HepG2 (cell line): ENCODE measurements around the gene EVA1A. TPM values are rescaled to one million over a fixed set of nuclear protein-coding genes. Genes with fewer than 3 reads are reported as not detected.
A peak's percentile ranks its signal among the peaks of the same experiment; 100 is the strongest.

Source experiments
- ATF2 ChIP-seq: sonication (generic); formaldehyde crosslinking; IDR thresholded peaks from 2 replicates; pipeline ENCODE4 v1.4.0; 2020; ENCODE audit warnings: missing genetic modification reagents
- HINFP ChIP-seq: sonication (generic); formaldehyde crosslinking; IDR thresholded peaks from 2 replicates; pipeline ENCODE4 v1.4.0; 2020; ENCODE audit warnings: low read depth, mild to moderate bottlenecking, missing genetic modification reagents
- KLF13 ChIP-seq: sonication (generic); formaldehyde crosslinking; IDR thresholded peaks from 2 replicates; pipeline ENCODE4 v1.4.0; 2020; ENCODE audit warnings: mild to moderate bottlenecking, missing genetic modification reagents
- MTERF4 ChIP-seq: sonication (generic); formaldehyde crosslinking; IDR thresholded peaks from 2 replicates; pipeline ENCODE4 v1.8.0; 2023; ENCODE audit warnings: mild to moderate bottlenecking, missing genetic modification reagents
- NR2C2 ChIP-seq: sonication (generic); formaldehyde crosslinking; IDR thresholded peaks from 2 replicates; pipeline ENCODE4 v1.4.0; 2020; ENCODE audit warnings: missing genetic modification reagents, mild to moderate bottlenecking, moderate library complexity, borderline replicate concordance
- RERE ChIP-seq: IDR thresholded peaks from 2 replicates; pipeline ENCODE4 v1.6.1; 2016; ENCODE audit warnings: low read depth, missing genetic modification reagents, missing compliant biosample characterization
- SNRNP70 ChIP-seq: fragments of 200-400 bp; formaldehyde crosslinking; IDR thresholded peaks from 2 replicates; pipeline ENCODE4 v1.6.1; 2017; ENCODE audit warnings: mild to moderate bottlenecking, low read depth, low read length, moderate library complexity
- ZBTB44 ChIP-seq: sonication (generic); formaldehyde crosslinking; IDR thresholded peaks from 2 replicates; pipeline ENCODE4 v1.4.0; 2020; ENCODE audit warnings: missing genetic modification reagents
- ZGPAT ChIP-seq: IDR thresholded peaks from 2 replicates; pipeline ENCODE4 v1.6.1; 2016; ENCODE audit warnings: mild to moderate bottlenecking
- ZNF234 ChIP-seq: sonication (generic); formaldehyde crosslinking; conservative IDR thresholded peaks from 2 replicates; pipeline ENCODE4 v1.5.1; 2020; ENCODE audit warnings: mild to moderate bottlenecking, missing genetic modification reagents
- ZNF275 ChIP-seq: sonication (generic); formaldehyde crosslinking; IDR thresholded peaks from 2 replicates; pipeline ENCODE4 v1.8.0; 2022; ENCODE audit warnings: missing genetic modification reagents, mild to moderate bottlenecking, inconsistent platforms, borderline replicate concordance
- ZNF383 ChIP-seq: sonication (generic); formaldehyde crosslinking; IDR thresholded peaks from 2 replicates; pipeline ENCODE4 v1.4.0; 2020; ENCODE audit warnings: missing genetic modification reagents, mild to moderate bottlenecking, borderline replicate concordance
- polyA plus RNA-seq, 8 experiments: library from polyadenylated mRNA; depleted of rRNA in 3 of 8; stranded (reverse) in 7 of 8; unstranded in 1 of 8; fragments of >200 nt; fragmentation: Illumina TruSeq in 4 of 8; extraction: Trizol in 4 of 8; gene quantifications; 2 replicates each; pipeline versions ENCODE4 v1.2.1 to v1.2.3, GENCODE V29; 2011 to 2016; ENCODE audit warnings: low read depth in 4 of 8, missing spikeins in 1 of 8, mixed read lengths in 1 of 8; ENCODE audit not compliant: insufficient read depth in 1 of 8
- total RNA-seq, 5 experiments: library from RNA; depleted of rRNA; stranded (reverse); fragments of >200 nt; fragmentation: Illumina TruSeq; extraction: Trizol; gene quantifications; 2 replicates each; pipeline ENCODE4 v1.2.3, GENCODE V29; 2016; ENCODE audit warnings: low read depth in 1 of 5

EVA1A gene
- total and polyA plus RNA-seq, 2 of the 13 experiments (the other 11 are each of a cell fraction or from before 2014, with no cell fraction given): 57.5 to 57.8 TPM

- TF ChIP-seq HINFP (CRISPR knock-in tag): peak; percentile 71
- peak; percentile 34; the same call in 1 of the 2 replicates for TF ChIP-seq ATF2 (CRISPR knock-in tag)
- TF ChIP-seq KLF13 (CRISPR knock-in tag): peak; percentile 85; the same call in 1 of the 2 replicates
- TF ChIP-seq ZNF275: no peak; the same call in none of the 2 replicates
- TF ChIP-seq SNRNP70: no peak
- TF ChIP-seq RERE (CRISPR knock-in tag): peak; percentile 38; the same call in 1 of the 2 replicates
- peak; percentile 36; the same call in 1 of the 2 replicates for TF ChIP-seq NR2C2 (CRISPR knock-in tag)
- peak; percentile 85; the same call in 1 of the 2 replicates for TF ChIP-seq ZGPAT (CRISPR knock-in tag)
- TF ChIP-seq ZNF234 (CRISPR knock-in tag): peak; percentile 53; the same call in 1 of the 2 replicates
- TF ChIP-seq ZNF383: 0 out of 2 replicates have a peak, but pooled peaks have one; percentile 80
- peak; percentile 9; the same call in 1 of the 2 replicates for TF ChIP-seq MTERF4 (CRISPR knock-in tag)
- TF ChIP-seq ZBTB44 (CRISPR knock-in tag): peak; percentile 24; the same call in 1 of the 2 replicates
Observed at GRCh38 chr2:75560768-75561565, at the start of gene EVA1A (continued).
